ENCODE data around the gene BICC1. TPM values are rescaled to one million over a fixed set of nuclear protein-coding genes. Genes with fewer than 3 reads are reported as not detected.

BICC1 gene
- total RNA-seq, 1 experiment from 2014 or later: 0.57 TPM

GRCh38 chr10:58642916-58643428 is 130.3 kb downstream of the BICC1 start:
- Histone ChIP-seq H3K27ac (ENCODE audit: insufficient read length, low read depth, low read length) (no peak overlapping the region), H3K4me2 (ENCODE audit: insufficient read depth, insufficient read length, low read length) (no peak overlapping the region), H2AFZ (ENCODE audit: low read length) (no peak overlapping the region), H4K20me1 (ENCODE audit: control insufficient read depth, insufficient read depth, insufficient read length) (no peaks in the 10 kb centered on the region), H4K5ac (ENCODE audit: insufficient read length, low read depth, low read length) (no peak overlapping the region), H4K8ac (replicated peaks; ENCODE audit: insufficient read length, low read depth, low read length) (no peak overlapping the region), H3K27me3 (ENCODE audit: insufficient read depth, low read length) (no peaks in the 10 kb centered on the region), H2AK5ac (ENCODE audit: insufficient read length, low read length) (no peak overlapping the region), H4K91ac (ENCODE audit: insufficient read length, low read depth, low read length) (no peak overlapping the region), H3K14ac (ENCODE audit: insufficient read depth, low read length) (no peak overlapping the region), H3K79me2 (ENCODE audit: insufficient read depth, low read length) (no peaks in the 10 kb centered on the region), H3K23ac (ENCODE audit: insufficient read length, low read depth, low read length) (no peak overlapping the region), H3K9me3 (ENCODE audit: control insufficient read depth, low read depth, low read length) (no peaks in the 10 kb centered on the region), H3K23me2 (ENCODE audit: insufficient read length, low read depth, low read length, poor library complexity, severe bottlenecking) (no peaks in the 10 kb centered on the region), H3T11ph (ENCODE audit: low read length) (no peak overlapping the region), H2BK20ac (ENCODE audit: low read depth, low read length, poor library complexity, severe bottlenecking) (no peak overlapping the region), H2BK15ac (ENCODE audit: low read depth, low read length) (no peak overlapping the region), H2BK12ac (ENCODE audit: insufficient read length, low read depth, low read length) (no peak overlapping the region), H3K4ac (ENCODE audit: low read depth, low read length) (no peak overlapping the region), H3K18ac (ENCODE audit: insufficient read length, low read depth, low read length) (no peak overlapping the region), H3K56ac (ENCODE audit: insufficient read length, low read depth, low read length) (no peak overlapping the region), H2BK5ac (ENCODE audit: insufficient read length, low read length) (no peak overlapping the region), H3K9ac (ENCODE audit: extremely low read depth, insufficient read length, low read length) (no peak overlapping the region), H3K79me1 (ENCODE audit: insufficient read depth, low read depth, low read length, poor library complexity, severe bottlenecking) (no peaks in the 10 kb centered on the region), H2BK120ac (ENCODE audit: low read depth, low read length, poor library complexity, severe bottlenecking) (no peak overlapping the region), H3K4me1 (ENCODE audit: insufficient read depth, low read length) (no peaks in the 10 kb centered on the region)
- WGBS (ENCODE audit: extremely low coverage, insufficient read length, low lambda C conversion rate): no CpG with 5 or more reads among the region's 4 CpGs
- no peaks in the 10 kb centered on the region for H3K27me3 Mint-ChIP-seq (ENCODE audit: low read depth)
- no peaks in the 10 kb centered on the region for H3K36me3 Mint-ChIP-seq (ENCODE audit: insufficient read depth in 1 of 3, low read depth in 3 of 3)
- DNase-seq: no peak
- H3K9me3 Mint-ChIP-seq: no peaks in the 10 kb centered on the region
- H3K27ac Mint-ChIP-seq: no peak overlapping the region
- H3K4me3 Mint-ChIP-seq: no peak overlapping the region
- H3K4me1 Mint-ChIP-seq: peaks cover 10 to 15% of the 10 kb centered on the region in 2 experiments
- no peak for TF ChIP-seq CTCF (conservative IDR thresholded peaks at IDR 0.05)

Data from H9 (cell line).